ENCODE results near the gene POU2F1.

Gene POU2F1

DNA sequence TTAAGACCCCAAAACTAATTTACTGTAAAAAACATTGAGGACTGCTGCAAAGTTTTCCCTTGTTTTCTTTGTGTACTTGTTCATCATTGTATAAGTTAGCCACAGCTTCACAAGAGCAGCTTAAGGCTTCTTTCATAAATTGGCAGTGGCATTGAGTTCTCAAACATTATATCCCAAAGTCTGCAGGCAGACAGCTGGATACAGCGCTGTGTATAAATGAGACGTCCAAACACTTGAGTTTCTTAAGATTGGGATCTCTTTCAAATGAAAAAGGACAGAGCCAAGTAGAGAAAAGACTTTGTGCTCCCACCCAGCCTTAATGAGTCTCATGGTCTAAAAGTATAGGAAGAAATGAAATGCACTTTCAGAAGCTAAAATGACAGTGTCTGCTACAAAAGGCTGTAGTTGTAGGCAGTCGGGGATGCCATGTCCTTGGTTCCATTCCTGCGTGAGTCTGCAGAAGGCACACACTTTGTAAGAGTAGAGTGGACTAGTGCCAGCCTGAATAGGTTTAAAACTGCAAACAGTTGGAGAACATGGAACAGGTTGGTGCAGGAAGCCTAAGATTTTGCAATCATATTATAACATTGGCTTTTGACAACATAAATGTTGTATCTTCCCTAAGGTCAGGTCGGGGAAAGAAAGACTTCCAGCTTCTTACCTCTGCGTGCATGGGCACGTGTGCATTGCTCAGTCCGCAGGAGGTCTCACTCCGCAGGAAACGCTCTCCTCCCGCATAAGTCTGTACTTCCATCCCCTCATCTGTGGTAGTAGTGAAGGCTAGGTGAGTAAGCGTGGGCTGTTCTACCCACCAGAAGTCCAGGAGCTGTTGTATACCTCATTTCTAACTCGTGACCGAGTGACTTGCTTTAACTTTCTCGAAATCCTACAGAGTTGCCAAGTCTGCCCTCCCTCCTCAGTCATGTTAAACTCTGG is 203.3 kb downstream of the POU2F1 start:
- no peak for DNase-seq (ENCODE audit: low read depth)

- DNase-seq (ENCODE audit: low read depth): no peak
Measured at GRCh38 chr1:167425482-167425881, 204.8 kb downstream of the POU2F1 start.

- no peak for DNase-seq (ENCODE audit: low read depth)
Measured at GRCh38 chr1:167426716-167427115, 206.0 kb downstream of the POU2F1 start.

- DNase-seq (ENCODE audit: low read depth): no peak
Measured at GRCh38 chr1:167427848-167428247, 207.2 kb downstream of the POU2F1 start.

GRCh38 chr1:167428395-167428794 is 207.7 kb downstream of the POU2F1 start:
- no peak for DNase-seq (ENCODE audit: low read depth)

- no peak for DNase-seq (ENCODE audit: low read depth)
Measured at GRCh38 chr1:167429612-167430011, 208.9 kb downstream of the POU2F1 start.

- DNase-seq (ENCODE audit: low read depth): no peak
Measured at GRCh38 chr1:167430134-167430848, 209.6 kb downstream of the POU2F1 start.

DNA sequence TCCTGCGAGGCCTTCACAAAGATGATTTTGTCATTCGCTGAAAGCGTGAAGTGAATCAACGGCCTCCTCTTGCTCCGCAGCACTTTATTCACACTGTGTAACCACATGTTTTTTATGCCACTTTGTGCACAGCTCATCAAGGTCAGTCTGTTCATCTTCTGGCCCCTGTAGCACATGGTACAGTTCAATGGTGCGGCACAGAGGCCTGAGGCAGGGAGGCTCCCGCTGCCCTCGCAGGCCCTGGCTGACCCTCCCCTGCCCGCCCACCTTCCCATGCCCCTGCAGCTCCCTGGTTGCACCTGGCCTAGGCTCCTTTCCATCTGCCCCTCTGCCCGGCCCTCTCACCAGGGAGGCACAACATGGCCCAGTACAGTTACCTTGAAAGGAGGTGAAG is 210.2 kb downstream of the POU2F1 start:
- DNase-seq (ENCODE audit: low read depth): no peak

DNA sequence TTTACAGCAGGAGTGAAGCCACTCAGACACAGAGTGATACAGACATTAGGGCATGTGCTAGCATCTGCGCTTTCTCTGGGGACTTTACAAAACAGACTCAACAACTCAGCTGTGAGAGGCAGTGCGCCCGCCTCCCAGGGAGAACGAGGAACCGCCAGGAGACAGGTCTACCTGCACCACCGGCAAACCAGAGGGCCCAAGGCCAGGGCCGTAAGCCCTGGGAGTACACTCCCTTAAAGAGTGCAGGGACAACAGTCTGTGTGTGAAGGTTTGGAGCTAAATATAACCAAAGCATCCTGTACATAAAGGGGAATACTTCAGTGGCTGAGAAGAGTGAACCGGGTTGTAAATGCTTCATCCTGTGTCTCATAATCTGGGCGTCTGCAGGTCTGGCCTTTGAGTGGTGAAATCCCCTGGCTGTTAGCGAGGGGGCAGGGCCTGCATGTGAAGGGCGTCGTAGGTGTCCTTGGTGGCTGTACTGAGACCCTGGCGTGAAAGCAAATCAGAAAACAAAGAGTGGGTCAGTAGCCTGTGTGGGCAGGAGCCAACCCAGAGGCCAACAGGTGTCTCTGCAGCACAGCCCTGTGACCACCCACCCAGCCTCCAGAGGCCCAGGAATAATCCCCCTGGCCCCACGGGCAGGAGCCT is 210.7 kb downstream of the POU2F1 start:
- DNase-seq (ENCODE audit: low read depth): no peak

DNA sequence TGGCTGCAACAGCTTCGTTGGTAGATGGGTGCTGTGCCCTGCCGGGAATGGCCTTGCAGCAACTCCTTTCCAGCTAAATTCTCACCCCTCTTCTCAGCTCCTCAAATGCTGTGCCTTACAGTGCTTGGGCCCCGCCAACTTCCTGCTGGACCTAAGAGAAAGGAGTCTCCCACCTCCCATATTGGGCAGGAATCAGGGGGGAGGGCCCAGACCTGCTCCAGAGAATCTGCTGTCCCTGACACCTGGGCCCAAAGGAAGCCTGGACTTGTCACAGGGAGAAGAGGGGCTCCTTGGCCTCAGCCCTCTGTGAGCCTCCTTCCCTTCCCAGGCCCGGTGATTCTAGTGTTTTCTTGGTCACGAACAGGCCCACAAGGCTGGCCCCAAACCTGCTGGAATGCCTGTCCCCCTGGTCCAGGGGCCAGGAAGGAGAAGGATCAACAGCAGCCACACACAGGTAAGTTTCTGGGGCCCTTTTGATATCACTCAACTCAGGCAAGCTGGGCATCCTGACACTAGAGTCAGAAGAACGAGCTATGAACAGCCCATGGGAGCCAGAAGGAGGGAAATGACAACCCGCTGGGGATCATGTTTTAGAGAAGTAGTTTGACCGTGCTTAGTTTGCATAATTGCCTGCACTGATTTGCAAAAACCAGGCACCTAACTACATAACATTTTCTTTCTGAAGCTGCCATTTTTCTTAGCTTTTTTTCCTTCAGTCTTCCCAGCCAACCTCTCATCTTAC is 211.4 kb downstream of the POU2F1 start:
- no peak for DNase-seq (ENCODE audit: low read depth)

- DNase-seq (ENCODE audit: low read depth): no peak
Measured at GRCh38 chr1:167432780-167433179, 212.1 kb downstream of the POU2F1 start.

GRCh38 chr1:167433884-167434283 is 213.2 kb downstream of the POU2F1 start:
- DNase-seq (ENCODE audit: low read depth): no peak

GRCh38 chr1:167434306-167434705 is 213.6 kb downstream of the POU2F1 start:
- DNase-seq (ENCODE audit: low read depth): no peak

- no peak for DNase-seq (ENCODE audit: low read depth)
Measured at GRCh38 chr1:167435484-167435883, 214.8 kb downstream of the POU2F1 start.

DNA sequence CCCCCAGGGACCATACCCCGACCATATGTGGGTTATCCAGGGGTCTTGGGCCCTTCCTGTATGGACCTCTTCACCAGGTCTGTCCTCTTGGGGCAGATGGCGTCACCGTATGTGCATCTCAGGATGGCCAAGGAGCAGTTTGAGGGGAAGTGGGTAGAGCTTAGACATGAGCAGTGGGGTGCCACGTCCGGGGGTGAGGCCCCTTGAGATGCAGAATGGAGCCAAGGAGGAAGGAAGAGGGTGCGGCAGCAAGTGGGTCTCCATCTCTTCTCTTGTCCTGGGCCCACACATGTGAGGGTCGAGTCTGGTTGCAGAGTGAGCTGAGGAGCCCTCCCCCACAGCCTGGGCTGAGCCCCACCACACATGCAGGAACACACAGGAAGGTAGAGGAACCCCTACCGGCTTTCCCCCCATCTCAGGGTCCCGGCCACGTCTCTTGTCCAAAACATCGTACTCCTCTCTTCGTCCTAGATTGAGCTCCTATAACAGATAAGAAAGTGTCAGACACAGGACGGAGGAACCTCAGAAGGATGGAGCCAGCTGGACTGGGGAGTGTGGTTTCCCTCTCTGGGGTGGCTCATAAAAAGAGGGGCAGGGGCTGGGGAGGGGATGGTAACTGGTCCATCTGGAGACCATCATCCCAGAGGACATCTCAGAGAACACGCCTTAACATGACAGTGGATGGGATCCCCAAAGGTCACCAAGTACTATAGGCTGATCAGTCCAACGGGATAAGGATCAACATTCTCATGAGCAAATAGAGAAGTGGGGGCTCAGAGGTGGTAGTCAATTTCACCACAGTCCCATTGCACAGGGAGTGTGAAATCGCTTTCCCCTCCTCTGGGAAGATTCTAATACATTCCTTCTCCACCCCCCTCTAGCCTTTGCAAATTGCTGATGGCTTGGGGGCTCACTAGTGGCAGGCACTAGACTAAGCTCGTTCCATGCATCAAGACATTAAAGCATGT is 217.8 kb downstream of the POU2F1 start:
- DNase-seq (ENCODE audit: low read depth): no peak

DNA sequence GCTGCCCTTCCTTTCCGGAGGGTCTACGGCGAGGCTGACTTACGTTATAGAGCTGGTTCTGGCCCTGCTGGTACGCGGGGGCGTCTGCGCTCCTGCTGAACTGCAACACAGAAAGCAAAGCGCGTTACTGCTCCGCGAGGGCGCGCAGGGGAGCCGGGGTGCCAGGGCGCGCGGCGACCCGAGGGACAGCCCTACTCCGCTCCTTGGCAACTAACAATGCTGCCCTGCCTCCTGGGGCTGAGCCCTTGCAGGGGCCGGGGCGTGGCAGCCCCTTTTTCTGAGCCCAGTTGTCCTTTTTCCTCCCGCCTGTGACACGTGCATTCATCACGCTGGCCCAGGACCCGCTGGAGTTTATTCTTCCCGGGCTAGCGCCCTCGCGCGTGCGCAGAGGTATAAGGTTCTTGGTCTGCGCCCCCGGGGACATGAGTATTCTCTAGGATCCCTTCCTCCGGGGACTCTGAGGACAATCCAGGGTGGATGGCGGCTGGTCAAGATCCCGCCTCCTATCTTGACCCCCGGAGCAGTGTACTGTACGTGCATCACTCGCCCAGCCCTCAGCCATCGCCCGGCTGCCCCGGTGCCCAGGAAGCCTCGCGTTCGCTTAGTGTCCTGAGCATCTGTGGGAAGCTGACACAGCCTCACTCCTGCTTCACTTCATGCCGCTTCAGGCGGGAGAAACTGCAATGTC is 218.8 kb downstream of the POU2F1 start:
- no peak for DNase-seq (ENCODE audit: low read depth)

DNA sequence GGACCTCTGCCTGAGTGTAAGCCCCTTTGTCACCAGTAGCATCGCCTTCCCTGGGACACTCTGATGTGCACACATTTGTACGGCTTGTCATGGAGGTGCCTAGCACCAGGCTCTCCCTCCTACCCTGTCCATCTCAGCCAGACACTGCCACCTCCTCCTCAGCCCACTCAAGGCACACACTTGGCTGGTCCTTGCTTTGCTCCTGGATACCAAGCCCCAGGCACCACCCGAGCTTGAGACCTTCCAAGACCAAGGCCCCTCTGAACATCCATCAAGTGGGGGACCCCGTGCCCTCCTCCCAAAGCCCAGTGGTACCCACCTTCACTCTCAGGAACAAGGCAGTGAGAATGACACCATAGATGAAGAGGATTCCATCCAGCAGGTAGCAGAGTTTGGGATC is 219.7 kb downstream of the POU2F1 start:
- DNase-seq (ENCODE audit: low read depth): no peak

- DNase-seq (ENCODE audit: low read depth): no peak
Measured at GRCh38 chr1:167440776-167441175, 220.1 kb downstream of the POU2F1 start.

DNA sequence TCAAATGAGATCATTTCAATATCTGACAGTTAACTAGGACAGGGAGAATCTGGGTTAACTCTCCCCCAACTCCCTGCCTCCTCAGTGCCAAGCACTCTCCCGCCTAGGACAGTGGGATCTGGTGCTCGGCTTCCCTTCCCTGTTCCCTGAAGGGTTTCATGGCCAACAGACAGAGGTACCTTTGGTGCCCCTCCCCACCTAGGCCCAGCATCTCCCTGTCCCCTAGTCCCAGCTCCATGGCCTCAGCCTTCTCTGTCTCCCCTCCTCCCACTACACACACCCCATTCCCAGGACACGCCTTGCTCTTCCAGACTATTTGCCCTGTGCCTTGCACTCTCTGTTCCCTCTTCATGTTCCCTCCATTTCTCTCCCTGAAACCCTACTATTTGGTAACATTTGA is 220.5 kb downstream of the POU2F1 start:
- no peak for DNase-seq (ENCODE audit: low read depth)

- DNase-seq (ENCODE audit: low read depth): peak; percentile 15
Measured at GRCh38 chr1:167442142-167442848, 221.6 kb downstream of the POU2F1 start.

Data from HS-27A (cell line).